ENCODE results near the gene GLRB. TPM values are rescaled to one million over a fixed set of nuclear protein-coding genes. Genes with fewer than 3 reads are reported as not detected.
"Not testable (repeated sequence)": the region's sequence is repeated elsewhere in the genome, so short reads cannot be mapped to it uniquely, and the experiment has no call there.

The GLRB gene
- total RNA-seq, 1 donor: 0.81 TPM

GRCh38 chr4:157121401-157121800, 45.5 kb downstream of the GLRB start:
- no peak for DNase-seq (ENCODE audit: low read depth in 2 of 3, low spot score in 2 of 3)

GRCh38 chr4:157127571-157127970, 51.6 kb downstream of the GLRB start:
- no peak for DNase-seq (ENCODE audit: low read depth in 2 of 3, low spot score in 2 of 3)

- DNase-seq (ENCODE audit: low read depth in 2 of 3, low spot score in 2 of 3): peak in 2 of 3 donors; percentile 15 to 33
Observed at GRCh38 chr4:157128395-157128794, 52.4 kb downstream of the GLRB start.

- no peak for DNase-seq (ENCODE audit: low read depth in 2 of 3, low spot score in 2 of 3)
Observed at GRCh38 chr4:157141976-157142375, 66.0 kb downstream of the GLRB start.

- no peak for DNase-seq (ENCODE audit: low read depth in 2 of 3, low spot score in 2 of 3)
Observed at GRCh38 chr4:157143369-157143768, 67.4 kb downstream of the GLRB start.

- no peak for DNase-seq (ENCODE audit: low read depth in 2 of 3, low spot score in 2 of 3)
Observed at GRCh38 chr4:157151711-157152110, 75.8 kb downstream of the GLRB start.

GRCh38 chr4:157165935-157166610, 90.1 kb downstream of the GLRB start:
- no peak for DNase-seq (ENCODE audit: low read depth in 2 of 3, low spot score in 2 of 3)

GRCh38 chr4:157170321-157170720, 94.4 kb downstream of the GLRB start:
- no peak for DNase-seq (ENCODE audit: low read depth in 2 of 3, low spot score in 2 of 3)

GRCh38 chr4:157172011-157172410, 96.1 kb downstream of the GLRB start:
- DNase-seq (ENCODE audit: low read depth in 2 of 3, low spot score in 2 of 3): peak in 1 of 3 donors; percentile 23

- not testable (repeated sequence) for DNase-seq (ENCODE audit: low read depth in 2 of 3, low spot score in 2 of 3)
Observed at GRCh38 chr4:157180268-157180667, 104.3 kb downstream of the GLRB start.

- DNase-seq (ENCODE audit: low read depth in 2 of 3, low spot score in 2 of 3): no peak
Observed at GRCh38 chr4:157184300-157184699, 108.3 kb downstream of the GLRB start.

GRCh38 chr4:157185363-157185762, 109.4 kb downstream of the GLRB start:
- no peak for DNase-seq (ENCODE audit: low read depth in 2 of 3, low spot score in 2 of 3)

GRCh38 chr4:157195374-157195773, 119.4 kb downstream of the GLRB start:
- DNase-seq (ENCODE audit: low read depth in 2 of 3, low spot score in 2 of 3): no peak

- no peak for DNase-seq (ENCODE audit: low read depth in 2 of 3, low spot score in 2 of 3)
Observed at GRCh38 chr4:157196046-157196445, 120.1 kb downstream of the GLRB start.

GRCh38 chr4:157204634-157205244, 128.8 kb downstream of the GLRB start:
- peak in 2 of 3 donors; percentile 28 to 60 for DNase-seq (ENCODE audit: low read depth in 2 of 3, low spot score in 2 of 3)

GRCh38 chr4:157217708-157218107, 141.8 kb downstream of the GLRB start:
- peak in 1 of 3 donors; percentile 55 for DNase-seq (ENCODE audit: low read depth in 2 of 3, low spot score in 2 of 3)

GRCh38 chr4:157219711-157220370, 143.9 kb downstream of the GLRB start:
- DNase-seq (ENCODE audit: low read depth in 2 of 3, low spot score in 2 of 3): no peak

GRCh38 chr4:157220371-157220881, 144.5 kb downstream of the GLRB start, which contains the start of gene GRIA2:
GRIA2 (plus strand) TSS chr4:157220728; CDS start chr4:157221043, 315 bp downstream.
- DNase-seq (ENCODE audit: low read depth in 2 of 3, low spot score in 2 of 3): peak in 2 of 3 donors; percentile 82 to 83

- DNase-seq (ENCODE audit: low read depth in 2 of 3, low spot score in 2 of 3): no peak
Observed at GRCh38 chr4:157221426-157221894, 145.5 kb downstream of the GLRB start.
